NCI-H1092 treated with DMSO at 0.1 percent for 48 hours (cell line): ENCODE data around the gene PARK7.
"Not testable (repeated sequence)": the region's sequence is repeated elsewhere in the genome, so short reads cannot be mapped to it uniquely, and the experiment has no call there.

ENCODE experiments used
- DNase-seq: peaks from one replicate; lab custom pipeline; 2025; lab: John Stamatoyannopoulos, UW

The PARK7 gene

DNA sequence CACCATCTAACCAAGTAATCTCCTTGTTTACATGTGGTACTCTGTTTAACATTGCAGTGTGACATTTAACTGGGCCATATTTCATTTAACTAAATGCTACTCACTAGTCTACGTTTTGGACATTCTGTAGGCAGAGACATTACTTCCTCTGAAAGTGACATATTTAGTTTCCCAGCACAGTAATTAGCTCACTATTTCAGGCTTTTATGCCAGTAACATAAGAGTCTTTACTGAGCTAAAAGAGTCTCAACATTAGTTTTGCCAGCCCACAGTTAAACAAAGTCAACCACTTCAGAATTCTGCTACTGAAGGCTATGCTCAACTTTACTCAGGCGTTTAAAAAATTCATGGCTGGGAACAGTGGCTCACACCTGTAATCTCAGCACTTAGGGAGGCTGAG is 18.3 kb upstream of the PARK7 start:
- DNase-seq: no peak

DNA sequence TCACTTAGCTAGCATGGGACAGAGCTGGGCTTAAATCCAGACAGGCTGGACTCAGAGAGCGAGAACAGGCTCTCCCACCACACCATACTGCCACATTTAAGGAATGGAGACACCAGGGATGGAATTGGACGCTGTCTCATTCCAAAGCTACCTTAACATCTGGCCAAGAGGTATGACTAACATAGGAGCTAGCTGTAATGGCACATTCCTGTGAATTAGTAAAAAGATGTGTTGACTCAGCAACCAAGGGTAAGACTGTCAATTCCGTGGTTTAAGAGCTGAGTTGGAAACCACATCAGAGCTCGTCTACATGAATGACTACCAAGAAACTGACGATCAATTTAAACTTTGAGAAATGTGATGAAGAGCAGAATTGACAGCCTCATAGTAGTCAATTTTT is 12.6 kb upstream of the PARK7 start:
- DNase-seq: no peak

DNA sequence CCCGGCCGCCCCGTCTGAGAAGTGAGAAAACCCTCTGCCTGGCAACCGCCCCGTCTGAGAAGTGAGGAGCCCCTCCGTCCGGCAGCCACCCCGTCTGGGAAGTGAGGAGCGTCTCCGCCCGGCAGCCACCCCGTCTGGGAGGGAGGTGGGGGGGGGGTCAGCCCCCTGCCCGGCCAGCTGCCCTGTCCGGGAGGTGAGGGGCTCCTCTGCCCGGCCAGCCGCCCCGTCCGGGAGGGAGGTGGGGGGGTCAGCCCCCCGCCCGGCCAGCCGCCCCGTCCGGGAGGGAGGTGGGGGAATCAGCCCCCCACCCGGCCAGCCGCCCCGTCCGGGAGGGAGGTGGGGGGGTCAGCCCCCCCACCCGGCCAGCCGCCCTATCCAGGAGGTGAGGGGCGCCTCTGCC is 8.7 kb upstream of the PARK7 start:
- not testable (repeated sequence) for DNase-seq

DNA sequence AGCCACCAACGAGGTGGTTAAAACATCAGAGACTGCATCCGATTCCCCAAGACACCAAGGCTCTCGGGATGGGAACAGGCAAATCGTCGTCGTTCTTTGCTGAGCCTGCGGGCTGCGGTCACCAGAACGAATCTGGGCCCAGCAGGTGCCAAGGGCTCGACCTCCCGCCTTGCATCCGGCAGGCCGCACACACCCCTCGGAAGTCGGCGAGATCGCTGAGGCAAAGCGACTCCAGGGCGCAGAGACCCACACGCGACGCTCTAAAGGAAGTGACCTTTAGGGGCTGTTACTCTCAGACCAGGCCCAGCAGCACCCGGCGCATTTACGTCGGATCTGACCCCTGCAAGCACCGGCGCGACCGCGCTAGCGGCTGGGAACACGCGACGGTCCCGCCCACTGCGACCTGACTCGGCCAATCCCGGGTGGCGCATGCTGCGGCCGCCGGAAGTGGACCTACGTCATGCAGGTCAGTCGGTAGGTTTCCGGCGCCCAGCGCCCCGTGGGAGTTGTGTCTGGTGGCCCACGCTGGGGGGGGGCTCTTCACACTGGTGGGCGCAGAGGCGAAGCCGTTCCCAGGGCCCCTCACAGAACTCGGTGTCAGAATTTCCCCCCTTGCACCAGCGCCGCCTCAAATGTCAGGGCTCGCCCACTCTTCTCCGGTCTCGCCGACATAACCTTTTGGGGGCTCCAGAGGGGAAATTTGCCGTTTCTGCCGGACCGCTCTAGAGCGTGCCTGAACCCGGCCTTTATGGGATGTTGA is 7.5 kb upstream of the PARK7 start:
- DNase-seq: peak; percentile 97

DNA sequence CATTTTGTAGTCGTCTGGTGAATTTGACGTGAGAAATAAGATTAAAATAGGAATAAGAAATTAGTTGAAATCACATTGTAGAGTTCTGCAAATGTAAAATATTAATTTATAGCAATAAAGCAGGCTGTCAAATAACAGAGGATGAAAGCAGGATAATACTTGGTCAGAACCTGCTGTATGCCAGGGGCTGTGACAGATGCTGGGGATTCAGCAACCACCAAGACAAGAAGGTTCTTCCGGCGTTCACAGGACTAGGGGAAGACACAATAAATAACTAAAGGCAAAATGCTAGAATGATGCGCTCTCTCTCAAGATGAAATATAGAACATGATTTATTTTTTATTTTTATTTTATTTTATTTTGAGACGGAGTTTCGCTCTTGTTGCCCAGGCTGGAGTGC is 6.8 kb upstream of the PARK7 start:
- DNase-seq: peak; percentile 25

DNA sequence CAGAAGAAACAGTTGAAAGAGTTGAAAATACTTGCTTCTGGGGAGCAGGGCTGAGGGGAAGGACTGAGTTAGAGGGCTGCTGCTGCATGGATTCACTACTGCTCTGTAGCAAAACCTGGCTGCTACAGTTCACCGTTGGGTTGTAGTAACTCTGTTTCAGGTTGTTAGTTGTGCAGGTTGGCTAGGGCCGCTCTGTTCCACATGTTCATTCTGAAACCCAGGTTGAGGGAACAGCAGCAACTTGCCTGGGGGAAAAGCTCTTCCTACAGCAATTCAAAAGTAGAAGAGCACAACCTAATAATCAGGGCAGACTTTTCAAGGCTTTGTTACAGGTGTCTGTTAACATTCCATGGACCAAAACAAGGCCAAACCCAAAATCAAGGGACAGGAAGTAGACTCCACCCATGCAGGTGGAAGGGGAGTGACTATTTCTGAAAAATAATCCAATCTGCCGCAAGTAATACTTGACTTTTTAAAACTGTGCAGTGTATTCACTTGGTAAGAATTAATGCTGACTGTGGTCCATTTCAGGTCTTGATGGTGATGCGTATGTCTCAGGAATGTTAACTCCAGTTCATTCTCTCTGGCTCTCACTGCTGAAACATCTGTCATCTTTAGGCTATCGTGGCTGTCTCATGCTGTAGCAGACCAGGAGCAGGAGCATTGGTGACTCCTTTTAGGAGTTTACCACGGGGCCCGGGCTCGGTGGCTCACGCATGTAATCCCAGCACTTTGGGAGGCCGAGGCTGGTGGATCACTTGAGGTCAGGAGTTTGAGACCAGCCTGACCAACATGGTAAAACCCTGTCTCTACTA is 5.1 kb upstream of the PARK7 start:
- DNase-seq: no peak

DNA sequence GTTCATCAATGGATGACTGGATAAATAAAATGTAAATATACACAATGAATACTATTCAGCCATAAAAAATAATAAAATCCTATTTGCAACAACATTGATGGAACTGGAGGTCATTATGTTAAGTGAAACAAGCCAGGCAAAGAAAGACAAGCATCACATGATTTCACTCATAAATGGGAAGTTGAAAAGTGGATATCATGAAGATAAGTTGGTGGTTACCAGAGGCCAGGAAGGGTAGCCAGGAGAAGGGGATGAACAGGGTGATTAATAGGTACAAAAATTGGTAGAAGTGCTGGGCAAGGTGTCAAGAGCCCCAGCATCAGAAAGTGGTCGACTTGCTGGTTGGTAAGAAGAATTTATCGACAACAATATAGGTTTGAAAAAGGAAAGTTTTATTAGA is 1.3 kb upstream of the PARK7 start:
- DNase-seq: no peak

DNA sequence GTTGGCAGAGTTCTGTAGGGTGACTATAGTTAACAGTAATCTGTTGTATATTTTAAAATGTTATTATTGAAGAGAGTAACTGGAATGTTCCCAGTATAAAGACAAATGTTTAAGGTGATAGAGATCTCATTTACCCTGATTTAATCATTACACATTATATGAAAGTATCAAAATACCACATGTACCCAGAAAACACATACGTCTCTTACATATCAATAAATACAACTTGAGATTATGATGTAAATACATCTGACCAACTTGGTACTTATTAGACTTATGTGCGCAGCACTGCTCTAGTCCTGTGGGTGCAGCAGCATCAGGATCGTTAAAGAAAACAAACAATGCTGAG is 670 bp upstream of the PARK7 start:
- no peak for DNase-seq

DNA sequence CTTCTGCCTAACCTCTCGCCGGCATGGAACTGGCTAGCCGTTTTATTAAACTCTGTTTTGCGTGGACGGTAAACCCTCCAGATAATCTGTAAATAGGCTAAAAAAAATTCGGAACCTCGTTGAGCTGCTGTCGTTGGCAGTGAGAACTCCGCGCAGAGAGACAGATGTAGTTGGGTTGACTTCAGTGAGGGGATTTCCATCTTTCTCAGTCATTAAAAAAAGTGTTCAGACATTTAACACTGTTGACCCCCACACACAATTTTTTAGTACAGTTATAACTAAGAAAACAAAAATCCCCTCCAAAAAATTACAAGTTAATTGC is 464 bp downstream of the PARK7 start:
- peak; percentile 67 for DNase-seq

DNA sequence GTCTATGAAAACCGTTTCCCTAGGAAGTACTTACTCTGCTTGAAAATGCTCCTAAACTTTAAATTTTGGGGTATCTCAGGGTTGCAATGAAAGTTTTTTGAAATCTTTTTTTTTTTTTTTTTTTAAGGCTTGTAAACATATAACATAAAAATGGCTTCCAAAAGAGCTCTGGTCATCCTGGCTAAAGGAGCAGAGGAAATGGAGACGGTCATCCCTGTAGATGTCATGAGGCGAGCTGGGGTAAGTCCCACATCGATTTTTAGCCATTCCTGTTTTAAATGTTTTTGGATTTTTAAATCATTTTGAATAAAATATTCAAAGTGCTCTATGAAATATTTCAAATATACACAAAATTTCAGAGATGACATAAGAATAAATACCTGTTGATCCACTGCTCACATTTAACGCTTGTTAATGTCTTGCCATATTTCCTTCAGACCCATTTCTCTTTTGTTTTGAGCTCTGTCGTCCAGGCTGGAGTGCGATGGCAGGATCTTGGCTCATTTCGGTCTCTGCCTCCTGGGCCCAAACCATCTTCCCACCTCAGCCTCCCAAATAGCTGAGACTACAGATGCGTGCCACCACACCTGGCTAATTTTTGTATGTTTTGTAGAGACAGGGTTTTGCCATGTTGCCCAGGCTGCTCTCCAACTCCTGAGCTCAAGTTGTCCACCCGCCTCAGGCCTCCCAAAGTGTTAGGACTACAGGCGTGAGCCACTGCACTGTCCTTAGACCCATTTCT is 1.3 kb downstream of the PARK7 start:
- DNase-seq: no peak

DNA sequence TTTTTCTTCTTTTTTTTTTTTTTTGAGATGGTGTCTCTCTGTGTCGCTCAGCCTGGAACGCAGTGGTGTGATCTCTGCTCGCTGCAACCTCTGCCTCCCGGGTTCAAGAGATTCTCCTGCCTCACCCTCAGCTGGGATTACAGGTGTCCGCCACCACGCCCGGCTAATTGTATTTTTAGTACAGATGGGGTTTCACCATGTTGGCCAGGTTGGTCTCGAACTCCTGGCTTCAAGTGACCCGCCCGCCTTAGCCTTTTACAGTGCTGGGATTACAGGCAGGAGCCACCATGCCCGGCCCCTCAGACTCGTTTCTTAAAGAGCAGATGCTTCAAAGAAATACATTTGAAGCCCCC is 1.8 kb downstream of the PARK7 start:
- DNase-seq: not testable (repeated sequence)

DNA sequence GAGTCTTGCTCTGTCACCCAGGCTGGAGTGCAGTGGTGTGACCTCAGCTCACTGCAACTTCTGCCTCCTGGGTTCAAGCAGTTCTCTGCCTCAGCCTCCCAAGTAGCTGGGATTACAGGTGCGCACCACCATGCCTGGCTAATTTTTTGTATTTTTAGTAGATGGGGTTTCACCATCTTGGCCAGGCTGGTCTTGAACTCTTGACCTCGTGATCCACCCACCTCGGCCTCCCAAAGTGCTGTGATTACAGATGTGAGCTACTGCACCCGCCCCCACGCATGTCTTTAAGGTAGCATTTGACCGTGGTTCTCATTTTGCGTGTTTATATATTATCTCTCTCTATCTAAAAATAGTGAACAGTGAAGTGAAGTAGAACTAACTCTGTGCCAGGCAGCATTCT is 2.3 kb downstream of the PARK7 start:
- not testable (repeated sequence) for DNase-seq

DNA sequence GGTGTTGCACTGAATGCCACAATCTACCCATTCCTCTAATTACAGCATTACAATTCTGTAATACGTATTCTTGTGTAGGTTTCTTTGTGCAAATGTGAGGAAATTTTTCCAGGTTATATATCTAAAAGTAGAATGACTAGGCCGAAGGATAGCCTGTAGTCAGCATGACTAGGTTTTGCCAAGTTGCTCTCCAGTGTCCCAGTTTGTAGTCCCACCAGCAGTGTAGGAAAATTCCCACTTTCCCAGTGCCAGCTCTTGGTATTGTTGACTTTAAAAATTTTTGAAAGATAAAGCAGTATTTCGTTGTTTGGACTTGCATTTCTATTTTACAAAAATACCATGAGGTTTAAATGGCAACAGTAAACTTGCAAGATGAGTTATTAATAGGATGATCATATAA is 3.0 kb downstream of the PARK7 start:
- DNase-seq: no peak

DNA sequence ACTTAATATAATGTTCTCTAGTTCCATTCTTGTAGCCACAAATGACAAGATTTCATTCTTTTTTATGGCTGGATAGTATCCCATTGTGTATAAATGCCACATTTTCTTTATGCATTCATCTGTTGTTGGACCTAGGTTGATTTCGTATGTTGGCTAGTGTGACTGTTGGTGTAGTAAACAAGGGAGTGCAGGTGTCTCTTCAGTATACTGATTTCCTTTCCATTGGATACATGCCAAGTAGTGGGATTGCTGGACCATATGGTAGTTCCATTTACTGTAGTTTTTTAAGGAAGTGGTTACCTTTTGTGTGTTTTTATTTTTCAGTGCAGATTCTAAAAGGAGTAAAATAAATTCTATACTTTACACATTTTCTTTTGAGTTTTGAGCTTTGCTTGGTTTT is 5.7 kb downstream of the PARK7 start:
- DNase-seq: peak; percentile 38

DNA sequence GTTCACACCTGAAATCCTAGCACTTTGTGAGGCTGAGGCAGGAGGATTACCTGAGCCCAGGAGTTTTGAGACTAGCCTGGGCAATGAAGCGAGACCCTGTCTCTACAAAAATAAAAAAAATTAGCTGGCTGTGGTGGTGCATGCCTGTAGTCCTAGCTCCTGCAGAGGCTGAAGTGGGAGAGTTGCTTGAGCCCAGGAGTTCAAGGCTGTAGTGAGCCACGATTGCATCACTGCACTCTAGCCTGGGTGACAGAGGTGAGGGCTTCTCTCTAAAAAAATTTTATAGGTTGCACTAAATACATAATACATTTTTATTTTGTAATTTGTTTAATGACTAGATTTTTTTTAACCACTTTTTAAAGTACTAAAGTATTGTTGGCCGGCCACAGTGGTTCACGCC is 6.1 kb downstream of the PARK7 start:
- DNase-seq: no peak

DNA sequence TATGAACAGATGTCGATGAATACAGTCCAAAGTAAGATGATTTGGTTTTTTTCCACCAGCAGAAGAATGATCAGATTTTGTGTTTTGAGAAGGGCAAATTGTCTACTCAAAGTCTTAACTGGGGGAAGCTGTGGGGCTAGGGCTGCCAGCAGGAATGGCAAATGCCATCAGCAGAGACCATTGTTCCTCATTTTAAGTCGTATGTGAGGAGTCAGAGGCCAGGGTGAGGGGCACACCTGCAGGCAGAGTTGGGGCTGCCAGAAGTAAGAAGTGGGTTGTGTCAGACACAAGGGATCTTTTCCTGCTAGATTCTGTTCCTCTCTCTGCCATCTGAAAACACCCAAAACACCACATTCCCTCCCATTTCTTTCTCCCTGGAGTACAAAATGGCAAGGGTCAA is 8.7 kb downstream of the PARK7 start:
- no peak for DNase-seq

DNA sequence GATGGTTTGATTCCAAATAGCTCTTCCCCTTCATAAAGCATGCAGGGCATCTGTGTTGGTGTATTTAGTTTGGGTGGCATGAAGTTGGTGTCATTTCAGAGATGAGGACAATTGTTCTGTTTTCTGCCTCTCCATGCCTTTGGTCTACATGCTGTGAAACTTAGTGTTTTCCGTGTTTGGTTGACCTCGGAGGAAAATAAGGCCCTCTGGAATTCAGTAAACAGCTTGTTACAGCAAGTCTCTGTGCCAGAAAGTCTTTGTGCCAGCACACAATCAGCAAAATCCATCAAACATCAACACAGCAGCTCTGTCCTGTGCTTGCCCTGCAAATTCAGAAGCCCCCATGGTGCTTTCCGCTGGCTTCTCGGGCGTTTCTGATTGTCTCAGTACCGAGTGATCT is 9.5 kb downstream of the PARK7 start:
- no peak for DNase-seq

DNA sequence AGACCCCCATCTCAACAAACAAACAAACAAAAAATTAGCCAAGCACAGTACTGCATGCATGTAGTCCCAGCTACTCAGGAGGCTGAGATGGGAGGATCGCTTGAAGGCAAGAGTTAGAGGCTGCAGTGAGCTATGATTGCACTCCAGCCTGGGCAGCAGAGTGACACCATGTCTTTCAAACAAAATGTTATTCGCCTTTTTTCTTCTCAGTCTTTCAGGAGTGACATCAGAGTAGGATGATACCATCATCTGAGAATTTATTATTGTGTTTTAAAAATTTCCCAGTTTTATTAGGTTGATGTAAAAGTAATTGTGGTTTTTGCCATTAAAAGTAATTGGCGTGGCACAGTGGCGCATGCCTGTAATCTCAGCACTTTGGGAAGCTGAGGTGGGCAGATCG is 10.8 kb downstream of the PARK7 start:
- no peak for DNase-seq

DNA sequence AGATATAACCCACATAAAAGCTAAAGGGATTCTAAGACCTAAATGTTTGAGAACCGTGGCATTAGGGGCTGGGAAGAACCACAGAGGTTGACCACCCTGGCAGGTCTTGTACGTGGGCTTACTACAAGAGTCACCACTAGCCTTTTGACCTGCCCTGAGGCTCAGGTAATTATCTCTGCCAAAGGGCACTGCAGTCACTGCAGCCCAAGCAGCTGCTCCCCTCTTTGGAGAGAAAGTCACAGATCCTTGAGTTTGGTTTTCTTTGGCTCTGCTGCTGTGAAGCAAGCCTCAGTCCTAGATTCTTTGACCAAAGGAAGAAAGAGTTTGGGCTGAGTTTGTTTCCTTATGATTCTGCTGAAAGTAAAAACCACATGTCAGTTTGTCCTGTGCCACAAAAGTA is 11.6 kb downstream of the PARK7 start:
- no peak for DNase-seq

DNA sequence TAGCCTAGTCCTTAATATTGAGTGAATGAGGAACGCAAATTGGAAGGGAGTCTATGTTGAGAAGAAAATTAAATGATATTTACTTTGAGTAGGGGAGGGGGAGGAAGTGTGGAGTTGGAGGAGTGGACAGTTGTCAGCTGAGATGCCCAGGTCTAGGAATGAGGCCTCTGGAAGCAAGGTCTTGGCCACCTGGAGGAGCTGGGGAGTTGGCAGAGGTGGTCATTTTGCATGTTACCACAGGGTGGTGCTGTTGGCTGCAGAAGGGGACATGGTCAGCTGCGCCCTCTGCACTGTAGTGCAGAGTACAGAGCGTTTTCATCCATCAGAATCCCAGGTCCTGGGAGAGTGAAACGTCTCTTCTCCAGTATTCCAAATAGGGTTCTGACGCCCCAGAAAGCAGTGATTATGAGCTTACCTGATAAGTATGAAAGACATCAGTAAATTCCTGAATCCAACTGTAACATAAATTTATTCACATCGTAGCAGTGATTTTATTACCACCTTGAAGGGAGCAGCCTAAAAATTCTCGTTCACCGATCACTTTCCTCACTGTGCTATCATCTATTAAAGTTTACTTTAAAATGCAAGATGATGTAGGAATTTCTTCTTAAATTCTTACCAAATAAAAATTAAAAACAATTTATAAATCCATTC is 13.8 kb downstream of the PARK7 start:
- peak; percentile 71 for DNase-seq

DNA sequence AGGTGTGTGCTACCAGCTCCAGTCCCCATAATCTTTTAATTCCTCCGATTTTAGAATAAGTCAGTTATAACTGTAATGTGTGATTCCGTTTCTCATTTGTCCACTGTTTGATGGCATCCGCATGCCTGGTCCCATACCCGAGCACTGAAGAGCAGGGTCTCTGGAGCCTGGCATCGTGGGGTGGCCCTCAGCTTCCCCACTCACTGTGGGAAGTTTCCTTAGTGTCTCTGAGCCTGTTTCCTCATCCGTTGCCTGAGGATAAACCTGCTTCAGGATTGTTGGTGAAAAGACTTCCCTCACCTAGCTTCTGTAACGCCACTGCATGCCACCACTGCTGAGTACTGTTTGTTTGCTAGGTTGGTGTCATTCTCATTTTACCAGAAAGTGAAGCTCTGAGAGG is 19.5 kb downstream of the PARK7 start:
- no peak for DNase-seq

DNA sequence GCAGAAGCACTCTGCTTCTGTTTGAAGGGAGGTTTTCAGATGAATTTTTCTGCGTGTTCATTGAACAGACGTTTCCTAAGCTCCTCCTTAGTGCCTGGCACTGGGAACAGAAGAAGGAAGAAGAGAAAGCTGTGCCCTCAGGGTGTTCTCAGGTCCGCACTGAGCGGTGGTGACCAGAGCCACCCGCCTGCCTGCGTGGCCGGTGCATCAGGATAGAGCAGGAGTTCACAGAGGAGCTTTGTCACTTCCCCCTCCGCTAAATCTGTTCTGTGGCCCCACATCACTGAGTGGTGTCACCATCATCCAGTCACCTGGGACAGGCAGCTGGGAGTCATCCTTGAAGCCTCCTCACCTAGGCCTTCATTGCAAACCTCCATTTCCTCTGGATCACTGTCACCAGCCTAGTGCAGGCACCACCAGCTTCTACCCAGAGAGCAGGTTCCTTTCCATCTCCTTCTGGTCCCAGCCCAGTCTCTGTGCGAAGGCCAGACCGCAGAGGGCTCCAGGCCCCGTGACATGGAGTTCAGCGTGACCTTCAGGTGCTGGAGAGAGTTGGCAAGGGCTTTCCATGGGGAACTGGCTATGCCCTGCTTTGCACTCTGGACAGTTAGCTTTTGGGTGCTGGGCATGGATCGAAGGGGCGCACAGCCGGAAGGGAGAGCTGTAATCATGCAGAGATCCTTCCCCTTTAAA is 21.7 kb downstream of the PARK7 start:
- DNase-seq: no peak
